PC-9 (cell line): ENCODE measurements around the gene SRMS.

Source experiments
- EZH2 ChIP-seq: fragments of 200-600 bp; sonication (generic); IDR thresholded peaks from 2 replicates; pipeline ENCODE4 v1.8.0; 2017; ENCODE audit warnings: antibody characterized with exemption, low read depth
- TF ChIP-seq, protein P1 (sequence below): fragments of 200-600 bp; sonication (generic); conservative IDR thresholded peaks from 2 replicates; pipeline ENCODE4 v1.6.1; 2017; ENCODE audit warnings: mixed run types, antibody characterized with exemption, mild to moderate bottlenecking, moderate library complexity

DNA sequence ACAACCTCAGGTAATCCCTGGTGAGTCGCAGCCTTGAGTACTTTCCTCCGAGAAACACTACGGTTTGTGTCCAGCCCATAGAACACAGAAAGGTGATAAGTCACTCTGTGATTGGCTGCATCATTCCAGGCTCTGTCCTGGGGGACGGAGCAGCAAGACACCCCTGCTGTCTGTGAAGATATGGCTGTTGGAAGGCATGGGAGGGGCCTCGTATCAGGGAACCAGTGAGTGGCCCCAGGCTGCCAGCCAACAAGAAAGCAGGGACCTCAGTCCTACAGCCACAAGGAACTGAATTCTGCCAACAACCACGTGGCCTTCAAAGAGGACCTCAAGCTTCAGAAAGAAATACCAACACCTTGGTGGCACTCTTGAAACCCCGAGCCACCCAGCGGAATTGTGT is 42.3 kb downstream of the SRMS start:
- TF ChIP-seq, protein P1, sequence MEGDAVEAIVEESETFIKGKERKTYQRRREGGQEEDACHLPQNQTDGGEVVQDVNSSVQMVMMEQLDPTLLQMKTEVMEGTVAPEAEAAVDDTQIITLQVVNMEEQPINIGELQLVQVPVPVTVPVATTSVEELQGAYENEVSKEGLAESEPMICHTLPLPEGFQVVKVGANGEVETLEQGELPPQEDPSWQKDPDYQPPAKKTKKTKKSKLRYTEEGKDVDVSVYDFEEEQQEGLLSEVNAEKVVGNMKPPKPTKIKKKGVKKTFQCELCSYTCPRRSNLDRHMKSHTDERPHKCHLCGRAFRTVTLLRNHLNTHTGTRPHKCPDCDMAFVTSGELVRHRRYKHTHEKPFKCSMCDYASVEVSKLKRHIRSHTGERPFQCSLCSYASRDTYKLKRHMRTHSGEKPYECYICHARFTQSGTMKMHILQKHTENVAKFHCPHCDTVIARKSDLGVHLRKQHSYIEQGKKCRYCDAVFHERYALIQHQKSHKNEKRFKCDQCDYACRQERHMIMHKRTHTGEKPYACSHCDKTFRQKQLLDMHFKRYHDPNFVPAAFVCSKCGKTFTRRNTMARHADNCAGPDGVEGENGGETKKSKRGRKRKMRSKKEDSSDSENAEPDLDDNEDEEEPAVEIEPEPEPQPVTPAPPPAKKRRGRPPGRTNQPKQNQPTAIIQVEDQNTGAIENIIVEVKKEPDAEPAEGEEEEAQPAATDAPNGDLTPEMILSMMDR, result no peak
- no peak for TF ChIP-seq EZH2
